Measurements from ENCODE around the gene DSTN.

DSTN gene

GRCh38 chr20:17598013-17598550, 28.2 kb downstream of the DSTN start:
- DNase-seq (ENCODE audit: low read depth) = no peak
- no peak for TF ChIP-seq CTCF (IDR thresholded peaks at IDR 0.05; ENCODE audit: control insufficient read depth, extremely low read depth, insufficient read depth)
- H3K4me3 ChIP-seq (ENCODE audit: low read depth, low read length) = no peak overlapping the region

GRCh38 chr20:17601957-17602356, 32.1 kb downstream of the DSTN start:
- no peak for TF ChIP-seq CTCF (IDR thresholded peaks at IDR 0.05; ENCODE audit: control insufficient read depth, extremely low read depth, insufficient read depth)
- no peak for DNase-seq (ENCODE audit: low read depth)
- no peak overlapping the region for H3K4me3 ChIP-seq (ENCODE audit: low read depth, low read length)

GRCh38 chr20:17602493-17602892, 32.6 kb downstream of the DSTN start:
- H3K4me3 ChIP-seq (ENCODE audit: low read depth, low read length) = no peak overlapping the region
- TF ChIP-seq CTCF (IDR thresholded peaks at IDR 0.05; ENCODE audit: control insufficient read depth, extremely low read depth, insufficient read depth) = no peak
- no peak for DNase-seq (ENCODE audit: low read depth)

- TF ChIP-seq CTCF (IDR thresholded peaks at IDR 0.05; ENCODE audit: control insufficient read depth, extremely low read depth, insufficient read depth) = 0 out of 2 replicates have a peak, but pooled peaks have one; percentile 14
- peak; percentile 94 for DNase-seq (ENCODE audit: low read depth)
These were observed 35.3 kb downstream of the DSTN start for GRCh38 chr20:17605131-17605660.

GRCh38 chr20:17606001-17606400, 36.1 kb downstream of the DSTN start:
- peak overlapping the region; percentile 17; the same call in 1 of the 2 replicates for H3K4me3 ChIP-seq (ENCODE audit: low read depth, low read length)
- DNase-seq (ENCODE audit: low read depth) = no peak
- no peak for TF ChIP-seq CTCF (IDR thresholded peaks at IDR 0.05; ENCODE audit: control insufficient read depth, extremely low read depth, insufficient read depth)

More at GRCh38 chr20:17605131-17605660, 35.3 kb downstream of the DSTN start:
- H3K4me3 ChIP-seq (ENCODE audit: low read depth, low read length) = peak overlapping the region; percentile 25

GRCh38 chr20:17608701-17609497, 39.0 kb downstream of the DSTN start:
- H3K4me3 ChIP-seq (ENCODE audit: low read depth, low read length) = no peak overlapping the region
- no peak for TF ChIP-seq CTCF (IDR thresholded peaks at IDR 0.05; ENCODE audit: control insufficient read depth, extremely low read depth, insufficient read depth)

More at GRCh38 chr20:17608701-17609497, 39.0 kb downstream of the DSTN start:
- DNase-seq (ENCODE audit: low read depth) = no peak
